Activated CD4-positive, alpha-beta T cell treated with anti-CD3 and anti-CD28 coated beads for 36 hours (primary cell): ENCODE data around the gene HENMT1. TPM values are rescaled to one million over a fixed set of nuclear protein-coding genes. Genes with fewer than 3 reads are reported as not detected.
"Not testable (repeated sequence)": the region's sequence is repeated elsewhere in the genome, so short reads cannot be mapped to it uniquely, and the experiment has no call there.

Source experiments
- ATAC-seq: fragments of 200-7000 bp; cut with Tn5 transposase; one replicate; pipeline ENCODE4 v1.10.0; 2021; ENCODE audit warnings: mild to moderate bottlenecking, moderate library complexity
- CTCF ChIA-PET: fragments of 350-600 bp; sonication (Branson Sonifier 250); formaldehyde crosslinking; loops from one replicate; lab custom pipeline; 2021; ENCODE audit warnings: antibody characterized with exemption; lab: Charles Lee
- POLR2A ChIA-PET: fragments of 350-600 bp; sonication (Branson Sonifier 250); formaldehyde crosslinking; loops from one replicate; lab custom pipeline; 2021; ENCODE audit warnings: antibody characterized with exemption, inconsistent platforms; lab: Charles Lee
- DNase-seq: peaks from one replicate; pipeline ENCODE4 v3.0.0-alpha.2; 2020
- H3K27ac Mint-ChIP-seq: one replicate; pipeline ENCODE4 v1.8.0; 2021; ENCODE audit warnings: mixed read lengths
- H3K27me3 Mint-ChIP-seq: one replicate; pipeline ENCODE4 v1.8.0; 2021; ENCODE audit warnings: mixed read lengths
- H3K36me3 Mint-ChIP-seq: one replicate; pipeline ENCODE4 v1.8.0; 2021; ENCODE audit warnings: low read depth, mixed read lengths
- H3K4me1 Mint-ChIP-seq: one replicate; pipeline ENCODE4 v1.8.0; 2021; ENCODE audit warnings: mixed read lengths
- H3K4me3 Mint-ChIP-seq: one replicate; pipeline ENCODE4 v1.8.0; 2021; ENCODE audit warnings: mild to moderate bottlenecking, moderate library complexity, mixed read lengths
- H3K9me3 Mint-ChIP-seq: one replicate; pipeline ENCODE4 v1.8.0; 2021; ENCODE audit warnings: low read depth, mixed read lengths
- intact Hi-C, 2 experiments: fragments of 100-400 bp; cut with DNase I in 1 of 2; cut with micrococcal nuclease in 1 of 2; formaldehyde crosslinking; loops; one replicate each; pipeline versions ENCODE4 v1.14.2 to v1.15.1; 2022 to 2024; cut with DNase I, micrococcal nuclease
- total RNA-seq, 2 experiments: library from RNA; stranded (reverse); gene quantifications; one replicate each; pipeline ENCODE4 v1.2.3, GENCODE V29; 2021

The HENMT1 gene
- total RNA-seq = 10 to 100 TPM; 14.6 to 20.6 TPM

GRCh38 chr1:108661030-108661609 lies at the start of gene HENMT1:
Gene HENMT1 (minus strand): TSS chr1:108661093. CDS start chr1:108659884, 1,209 bp downstream.
- Mint-ChIP-seq H3K27ac (peak within 1 kb of the TSS; percentile 94), H3K4me3 (peak within 1 kb of the TSS; percentile 78), H3K27me3 (no peaks in the 10 kb centered on the region), H3K9me3 (no peaks in the 10 kb centered on the region), H3K36me3 (no peaks in the 10 kb centered on the region), H3K4me1 (peaks cover 31% of the 10 kb centered on the region)
- CTCF ChIA-PET = interaction anchor here (0.5 to 2.6 kb wide), 10 partner anchors 8 to 439 kb away, joined by 3 to 13 read pairs (median 4); partner anchors contain the start of gene PRPF38B
- POLR2A ChIA-PET = interaction anchor here (0.5 to 2.5 kb wide), 12 partner anchors 11 to 460 kb away, joined by 3 to 40 read pairs (median 4); partner anchors contain the start of genes PRPF38B and TMEM167B
- DNase-seq (peak; percentile 88), ATAC-seq (peak; percentile 86)
- intact Hi-C loops = loop anchor here (1.0 to 2.0 kb wide), 4 partner anchors 14 to 85 kb away; partner anchors contain the start of genes PRPF38B (in 2 of the 2) and STXBP3 (in 1 of the 2)

GRCh38 chr1:108708691-108709660 lies 48.1 kb upstream of the HENMT1 start:
- DNase-seq (peak; percentile 78), ATAC-seq (peak; percentile 86)
- ChIA-PET POLR2A (interaction anchor here (1.0 kb wide), 1 partner anchor 17 kb away, joined by 5 read pairs; the partner anchor contains the start of gene PRPF38B), CTCF (interaction anchor here (0.7 to 1.8 kb wide), 9 partner anchors 14 to 539 kb away, joined by 3 to 7 read pairs (median 3); partner anchors contain the start of gene PRPF38B)
- no peak overlapping the region for H3K27ac Mint-ChIP-seq
- intact Hi-C loops = loop anchor here (2.0 to 10.0 kb wide), 2 partner anchors 194 to 196 kb away; no protein-coding TSS in a partner anchor
- H3K4me1 Mint-ChIP-seq = peaks cover 25% of the 10 kb centered on the region
- no peaks in the 10 kb centered on the region for H3K9me3 Mint-ChIP-seq
- H3K4me3 Mint-ChIP-seq = no peak overlapping the region
- no peaks in the 10 kb centered on the region for H3K36me3 Mint-ChIP-seq
- H3K27me3 Mint-ChIP-seq = no peaks in the 10 kb centered on the region

- Mint-ChIP-seq H3K27me3 (no peaks in the 10 kb centered on the region), H3K9me3 (no peaks in the 10 kb centered on the region), H3K36me3 (peaks cover 9% of the 10 kb centered on the region), H3K27ac (no peak overlapping the region), H3K4me3 (no peak overlapping the region), H3K4me1 (peaks cover 43% of the 10 kb centered on the region)
- ATAC-seq (no peak), DNase-seq (no peak)
- POLR2A ChIA-PET = no interaction called here
- CTCF ChIA-PET = no interaction called here
- intact Hi-C loops = loop anchor here in 1 of 2 experiments (10.0 kb wide), 1 partner anchor 192 kb away; no protein-coding TSS in a partner anchor
Observed at GRCh38 chr1:108706643-108707042, 45.8 kb upstream of the HENMT1 start.

GRCh38 chr1:108704496-108704895 lies 43.6 kb upstream of the HENMT1 start:
- Mint-ChIP-seq H3K27ac (peak overlapping the region; percentile 86), H3K4me1 (peaks cover 53% of the 10 kb centered on the region), H3K9me3 (no peaks in the 10 kb centered on the region), H3K36me3 (peaks cover 21% of the 10 kb centered on the region), H3K27me3 (no peaks in the 10 kb centered on the region), H3K4me3 (no peak overlapping the region)
- DNase-seq = peak; percentile 21
- no peak for ATAC-seq
- intact Hi-C loops = loop anchor here (1.0 to 10.0 kb wide), 4 partner anchors 12 to 190 kb away; partner anchors contain the start of genes PRPF38B (in 2 of the 2) and STXBP3 (in 2 of the 2)
- ChIA-PET POLR2A (interaction anchor here (0.6 to 4.7 kb wide), 2 partner anchors 12 to 86 kb away, joined by 6 to 25 read pairs; partner anchors contain the start of gene PRPF38B), CTCF (interaction anchor here (0.5 to 1.1 kb wide), 3 partner anchors 25 to 396 kb away, joined by 3 read pairs; no protein-coding TSS in a partner anchor)

GRCh38 chr1:108703939-108704338 lies 43.0 kb upstream of the HENMT1 start:
- CTCF ChIA-PET = no interaction called here
- Mint-ChIP-seq H3K4me3 (peak overlapping the region; percentile 49), H3K36me3 (peaks cover 27% of the 10 kb centered on the region), H3K27ac (peak overlapping the region; percentile 86), H3K9me3 (no peaks in the 10 kb centered on the region), H3K4me1 (peaks cover 55% of the 10 kb centered on the region), H3K27me3 (no peaks in the 10 kb centered on the region)
- POLR2A ChIA-PET = interaction anchor here (4.7 kb wide), 1 partner anchor 11 kb away, joined by 25 read pairs; the partner anchor contains the start of gene PRPF38B
- intact Hi-C loops = loop anchor here (1.0 to 10.0 kb wide), 4 partner anchors 12 to 189 kb away; partner anchors contain the start of genes PRPF38B (in 2 of the 2) and STXBP3 (in 2 of the 2)
- ATAC-seq = peak; percentile 85
- DNase-seq = peak; percentile 46

GRCh38 chr1:108702109-108702508 lies 41.2 kb upstream of the HENMT1 start:
- H3K4me1 Mint-ChIP-seq = peaks cover 64% of the 10 kb centered on the region
- intact Hi-C loops = loop anchor here in 1 of 2 experiments (10.0 kb wide), 1 partner anchor 187 kb away; no protein-coding TSS in a partner anchor
- not testable (repeated sequence) for H3K4me3 Mint-ChIP-seq, DNase-seq, ATAC-seq, H3K9me3 Mint-ChIP-seq, H3K27me3 Mint-ChIP-seq
- peak overlapping the region; percentile 25 for H3K27ac Mint-ChIP-seq
- H3K36me3 Mint-ChIP-seq = peaks cover 44% of the 10 kb centered on the region
- POLR2A ChIA-PET = interaction anchor here (1.0 to 4.7 kb wide), 4 partner anchors 9 to 398 kb away, joined by 3 to 25 read pairs (median 4); partner anchors contain the start of gene PRPF38B
- CTCF ChIA-PET = interaction anchor here (1.0 kb wide), 1 partner anchor 10 kb away, joined by 5 read pairs; the partner anchor contains the start of gene PRPF38B

GRCh38 chr1:108701176-108701849 lies 40.4 kb upstream of the HENMT1 start:
- Mint-ChIP-seq H3K4me3 (no peak overlapping the region), H3K4me1 (peaks cover 70% of the 10 kb centered on the region), H3K27me3 (no peaks in the 10 kb centered on the region), H3K27ac (no peak overlapping the region), H3K36me3 (peaks cover 52% of the 10 kb centered on the region), H3K9me3 (no peaks in the 10 kb centered on the region)
- POLR2A ChIA-PET = interaction anchor here (1.0 to 4.7 kb wide), 2 partner anchors 9 to 18 kb away, joined by 3 to 25 read pairs; partner anchors contain the start of gene PRPF38B
- CTCF ChIA-PET = interaction anchor here (0.9 to 1.0 kb wide), 2 partner anchors 9 kb away, joined by 3 to 5 read pairs; partner anchors contain the start of gene PRPF38B
- DNase-seq = no peak
- intact Hi-C loops = loop anchor here in 1 of 2 experiments (10.0 kb wide), 1 partner anchor 187 kb away; no protein-coding TSS in a partner anchor
- no peak for ATAC-seq

GRCh38 chr1:108699375-108700332 lies 38.8 kb upstream of the HENMT1 start:
- Mint-ChIP-seq H3K9me3 (no peaks in the 10 kb centered on the region), H3K36me3 (peaks cover 64% of the 10 kb centered on the region), H3K4me1 (peaks cover 71% of the 10 kb centered on the region), H3K27ac (peak overlapping the region; percentile 83), H3K27me3 (no peaks in the 10 kb centered on the region), H3K4me3 (peak overlapping the region; percentile 60)
- intact Hi-C loops = loop anchor here (10.0 kb wide), 2 partner anchors 185 to 195 kb away; no protein-coding TSS in a partner anchor
- ChIA-PET POLR2A (no interaction called here), CTCF (no interaction called here)
- no peak for ATAC-seq
- no peak for DNase-seq

- peaks cover 58% of the 10 kb centered on the region for H3K4me1 Mint-ChIP-seq
- ChIA-PET CTCF (interaction anchor here (0.8 kb wide), 1 partner anchor 52 kb away, joined by 3 read pairs; no protein-coding TSS in a partner anchor), POLR2A (no interaction called here)
- intact Hi-C loops = loop anchor here in 1 of 2 experiments (10.0 kb wide), 1 partner anchor 199 kb away; no protein-coding TSS in a partner anchor
- H3K27me3 Mint-ChIP-seq = no peaks in the 10 kb centered on the region
- H3K27ac Mint-ChIP-seq = peak overlapping the region; percentile 83
- no peak for ATAC-seq
- DNase-seq = no peak
- H3K9me3 Mint-ChIP-seq = no peaks in the 10 kb centered on the region
- H3K4me3 Mint-ChIP-seq = peak overlapping the region; percentile 66
- H3K36me3 Mint-ChIP-seq = peaks cover 73% of the 10 kb centered on the region
Observed at GRCh38 chr1:108695535-108695934, 34.6 kb upstream of the HENMT1 start.
